GM04503 (cell line): ENCODE measurements around the gene ATP1B2.
"Not testable (repeated sequence)": the region's sequence is repeated elsewhere in the genome, so short reads cannot be mapped to it uniquely, and the experiment has no call there.

Experiments used
- DNase-seq: peaks from one replicate; pipeline ENCODE4 v3.0.0-alpha.2; 2012; ENCODE audit warnings: low read depth

Gene ATP1B2

GRCh38 chr17:7650509-7651096 lies at the start of gene ATP1B2:
Gene ATP1B2 (plus strand): TSS chr17:7650926. CDS start chr17:7651519, 593 bp downstream.
- DNase-seq: no peak

DNA sequence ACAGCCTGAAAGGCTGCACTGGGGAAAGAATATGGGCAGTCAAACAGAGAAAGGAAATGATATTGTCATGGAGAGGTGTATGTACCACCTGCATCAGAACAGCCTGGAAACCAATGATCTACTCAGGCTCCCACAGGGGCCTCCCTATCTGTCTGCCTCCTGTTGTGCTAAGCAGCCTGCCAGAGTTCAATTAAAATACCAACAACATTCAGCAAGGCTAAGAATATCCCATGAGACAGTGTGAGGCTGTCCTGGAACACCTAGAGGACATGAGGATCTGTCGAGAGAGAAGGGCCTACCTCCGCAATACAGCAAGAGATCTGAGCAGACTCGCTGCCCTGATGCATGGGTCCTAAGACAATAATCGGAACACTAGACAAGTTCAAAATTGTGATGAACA lies 44.4 kb upstream of the ATP1B2 start:
- DNase-seq: no peak

GRCh38 chr17:7610641-7611040 lies 40.1 kb upstream of the ATP1B2 start:
- DNase-seq: no peak

- no peak for DNase-seq
Measured at GRCh38 chr17:7611635-7612293, 39.0 kb upstream of the ATP1B2 start.

DNA sequence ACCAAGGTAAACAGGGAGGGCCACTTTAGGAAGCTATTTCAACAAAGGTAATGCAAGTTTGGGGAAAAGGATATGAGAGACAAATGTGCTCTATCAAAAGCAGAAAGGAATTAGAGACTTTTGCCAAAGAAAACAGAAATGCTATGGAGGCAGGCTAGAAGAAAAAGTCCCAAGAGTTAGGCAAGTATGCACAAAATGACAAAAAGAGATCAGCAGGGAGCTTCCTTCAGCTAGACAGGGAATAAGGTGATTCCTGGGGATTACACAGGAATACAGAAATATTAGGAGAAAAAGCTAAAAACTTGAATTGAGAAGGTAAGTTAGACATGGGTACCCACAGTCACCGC lies 38.5 kb upstream of the ATP1B2 start:
- DNase-seq: no peak

- DNase-seq: no peak
Measured at GRCh38 chr17:7613769-7614424, 36.8 kb upstream of the ATP1B2 start.

- peak; percentile 97 for DNase-seq
Measured at GRCh38 chr17:7614425-7615264, 36.1 kb upstream of the ATP1B2 start, which contains the start of gene FXR2. Gene FXR2 (minus strand): TSS chr17:7614897. CDS start chr17:7614532, 365 bp downstream.

DNA sequence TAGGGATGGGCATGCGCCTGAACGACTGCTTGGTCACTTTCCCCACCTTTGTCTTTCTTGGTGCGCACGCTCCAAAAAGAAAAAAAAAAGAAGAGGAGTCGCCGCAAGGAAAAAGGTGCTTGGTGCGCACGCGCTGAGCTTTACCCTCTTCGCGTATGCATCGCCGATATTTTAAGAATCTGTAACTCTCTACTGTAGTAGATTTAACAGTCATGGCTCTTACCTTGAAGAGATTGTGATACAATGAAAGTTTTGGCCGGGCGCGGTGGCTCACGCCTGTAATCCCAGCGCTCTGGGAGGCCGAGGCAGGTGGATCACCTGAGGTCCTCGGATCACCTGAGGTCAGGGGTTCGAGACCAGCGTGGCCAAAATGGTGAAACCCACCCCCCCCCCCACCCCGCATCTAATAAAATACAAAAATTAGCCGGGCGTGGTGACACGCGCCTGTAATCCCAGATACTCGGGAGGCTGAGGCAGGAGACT lies 35.4 kb upstream of the ATP1B2 start:
- no peak for DNase-seq

DNA sequence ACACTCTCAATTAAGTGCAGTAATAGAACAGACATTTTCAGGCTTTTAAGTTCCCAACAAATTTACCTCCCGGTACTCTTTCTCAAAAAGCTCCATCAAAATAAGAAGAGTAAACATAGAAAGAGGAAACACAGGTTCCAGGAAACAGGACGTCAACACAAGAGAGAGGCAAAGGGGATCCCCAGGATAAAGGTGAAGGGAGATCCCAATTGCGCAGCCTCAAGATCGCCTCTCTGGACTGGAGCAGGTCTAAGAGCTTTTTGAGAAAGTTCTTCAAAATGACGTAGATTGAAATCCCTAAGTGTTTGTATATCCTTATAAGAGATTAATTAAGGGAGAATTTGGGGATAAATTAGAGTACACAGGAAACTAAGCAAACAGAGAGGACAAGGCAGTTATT lies 32.1 kb upstream of the ATP1B2 start:
- DNase-seq: no peak

DNA sequence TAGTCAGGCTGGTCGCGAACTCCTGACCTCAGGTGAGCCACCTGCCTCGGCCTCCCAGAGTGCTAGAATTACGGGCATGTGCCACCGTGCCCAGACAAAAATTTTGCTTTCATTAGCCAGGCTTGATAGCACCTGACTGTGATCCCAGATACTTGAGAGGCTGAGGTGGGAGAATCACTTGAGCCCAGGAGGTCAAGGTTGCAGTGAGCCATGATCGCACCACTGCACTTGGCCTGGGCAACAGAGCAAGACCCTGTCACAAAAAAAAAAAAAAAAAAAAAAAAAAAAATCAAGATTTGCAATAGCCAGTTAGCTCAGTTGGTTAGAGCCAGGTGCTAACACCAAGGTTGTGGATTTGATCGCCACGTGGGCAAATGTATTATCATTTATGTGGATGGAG lies 29.9 kb upstream of the ATP1B2 start:
- DNase-seq: no peak

- DNase-seq: no peak
Measured at GRCh38 chr17:7623661-7624060, 27.1 kb upstream of the ATP1B2 start.

- DNase-seq: not testable (repeated sequence)
Measured at GRCh38 chr17:7625749-7626148, 25.0 kb upstream of the ATP1B2 start.

DNA sequence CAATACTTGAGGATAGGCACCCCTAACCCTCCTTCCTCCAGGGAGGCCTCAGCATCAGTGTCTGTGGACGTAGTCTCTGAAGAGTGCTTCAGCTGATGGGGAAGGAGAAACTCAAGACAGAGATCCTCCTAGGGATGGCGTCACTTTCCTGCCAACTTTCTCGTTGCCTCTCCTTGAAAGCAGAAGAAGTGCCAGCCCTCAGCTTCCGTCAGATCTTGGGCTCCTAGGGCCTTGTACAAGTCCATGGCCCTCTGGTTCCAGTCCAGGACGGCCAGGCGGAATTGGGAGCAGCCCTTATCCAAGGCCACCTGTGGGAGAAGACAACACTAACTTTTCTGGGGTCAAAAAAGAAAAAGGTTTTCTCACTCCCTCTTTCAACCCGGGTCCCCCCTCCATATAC lies 24.4 kb upstream of the ATP1B2 start:
- DNase-seq: no peak

- DNase-seq: no peak
Measured at GRCh38 chr17:7626956-7627249, 23.8 kb upstream of the ATP1B2 start.

GRCh38 chr17:7627250-7628121 lies 23.2 kb upstream of the ATP1B2 start, which contains the start of gene SAT2:
Gene SAT2 (minus strand): TSS chr17:7627821. CDS start chr17:7627635, 186 bp downstream.
- DNase-seq: peak; percentile 72

DNA sequence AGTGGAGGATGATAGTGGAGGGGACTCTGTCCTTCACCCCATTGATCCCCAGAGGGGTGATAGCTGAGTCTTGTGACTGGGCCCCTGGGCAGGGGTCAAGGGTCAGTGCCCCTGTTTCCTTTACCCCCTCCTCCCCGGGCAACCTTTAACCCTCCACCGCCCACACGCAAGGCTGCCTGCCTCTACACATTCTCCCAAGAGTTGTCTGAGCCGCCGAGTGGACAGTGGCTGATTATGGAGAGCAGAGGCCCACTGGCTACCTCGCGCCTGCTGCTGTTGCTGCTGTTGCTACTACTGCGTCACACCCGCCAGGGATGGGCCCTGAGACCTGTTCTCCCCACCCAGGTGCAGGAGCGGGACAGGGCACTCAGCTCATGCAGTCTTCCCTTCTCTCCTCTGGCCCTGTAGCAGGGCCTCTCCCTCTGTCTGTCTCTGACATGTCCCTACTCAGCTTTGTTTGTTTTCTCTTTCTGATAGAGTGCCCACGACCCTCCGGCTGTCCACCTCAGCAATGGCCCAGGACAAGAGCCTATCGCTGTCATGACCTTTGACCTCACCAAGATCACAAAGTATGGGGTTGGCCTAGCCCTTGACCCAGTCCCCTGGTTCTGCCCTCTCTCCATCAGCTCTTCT lies 20.7 kb upstream of the ATP1B2 start, which contains the start of gene SHBG:
Gene SHBG (plus strand): TSS at position 197 of the 633 bp plus-strand sequence. CDS start 38 bp downstream, at position 235.
- DNase-seq: no peak

GRCh38 chr17:7631398-7632380 lies 19.0 kb upstream of the ATP1B2 start:
- no peak for DNase-seq

DNA sequence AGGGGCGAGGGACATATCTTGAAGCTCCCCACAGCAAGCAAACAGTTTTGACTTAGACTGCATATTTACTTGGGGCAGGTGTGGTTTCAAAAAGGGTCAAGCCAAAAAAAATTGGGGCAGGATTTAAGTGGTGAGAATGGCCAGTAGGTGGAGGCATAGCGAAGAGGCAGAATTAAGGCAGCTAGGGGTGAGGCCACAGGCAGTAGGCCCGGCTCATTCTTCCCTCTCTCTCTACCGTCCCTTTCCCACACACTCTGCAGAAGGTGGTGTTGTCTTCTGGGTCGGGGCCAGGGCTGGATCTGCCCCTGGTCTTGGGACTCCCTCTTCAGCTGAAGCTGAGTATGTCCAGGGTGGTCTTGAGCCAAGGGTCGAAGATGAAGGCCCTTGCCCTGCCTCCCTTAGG lies 18.2 kb upstream of the ATP1B2 start:
- DNase-seq: no peak

DNA sequence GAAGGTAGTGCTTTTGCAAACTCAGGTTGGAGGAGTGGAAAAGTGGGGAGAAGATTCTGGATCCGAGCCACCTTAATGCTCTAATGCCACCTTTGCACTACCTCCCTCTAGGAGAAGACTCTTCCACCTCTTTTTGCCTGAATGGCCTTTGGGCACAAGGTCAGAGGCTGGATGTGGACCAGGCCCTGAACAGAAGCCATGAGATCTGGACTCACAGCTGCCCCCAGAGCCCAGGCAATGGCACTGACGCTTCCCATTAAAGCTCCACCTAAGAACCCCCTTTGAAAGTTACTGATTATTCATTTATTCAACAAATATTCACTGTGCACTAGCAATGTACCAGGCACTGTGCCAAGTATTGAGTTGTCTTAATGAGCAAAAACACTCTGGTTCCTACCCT lies 17.6 kb upstream of the ATP1B2 start:
- DNase-seq: no peak

DNA sequence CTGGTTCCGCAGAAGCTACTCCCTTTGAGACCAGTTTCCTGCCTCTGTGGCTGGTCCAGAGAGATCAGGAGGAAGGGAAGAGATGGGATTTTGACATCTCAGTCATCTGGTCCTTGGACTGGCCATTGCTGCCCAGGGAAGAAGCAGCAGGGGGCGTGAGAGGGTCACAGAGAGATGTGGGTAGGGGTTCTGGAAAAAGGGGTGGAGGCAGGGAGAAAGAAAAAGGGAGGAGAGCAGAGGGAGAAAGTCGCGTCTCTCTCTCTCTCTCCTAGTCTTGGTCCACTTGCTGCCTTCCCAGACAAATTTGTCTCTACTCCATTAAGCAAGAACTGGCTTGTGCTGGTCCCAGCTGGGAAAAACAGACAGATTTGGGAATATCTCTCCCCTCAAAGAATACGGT lies 16.3 kb upstream of the ATP1B2 start:
- DNase-seq: no peak
